ENCODE data around the gene RSPH6A.

DNA sequence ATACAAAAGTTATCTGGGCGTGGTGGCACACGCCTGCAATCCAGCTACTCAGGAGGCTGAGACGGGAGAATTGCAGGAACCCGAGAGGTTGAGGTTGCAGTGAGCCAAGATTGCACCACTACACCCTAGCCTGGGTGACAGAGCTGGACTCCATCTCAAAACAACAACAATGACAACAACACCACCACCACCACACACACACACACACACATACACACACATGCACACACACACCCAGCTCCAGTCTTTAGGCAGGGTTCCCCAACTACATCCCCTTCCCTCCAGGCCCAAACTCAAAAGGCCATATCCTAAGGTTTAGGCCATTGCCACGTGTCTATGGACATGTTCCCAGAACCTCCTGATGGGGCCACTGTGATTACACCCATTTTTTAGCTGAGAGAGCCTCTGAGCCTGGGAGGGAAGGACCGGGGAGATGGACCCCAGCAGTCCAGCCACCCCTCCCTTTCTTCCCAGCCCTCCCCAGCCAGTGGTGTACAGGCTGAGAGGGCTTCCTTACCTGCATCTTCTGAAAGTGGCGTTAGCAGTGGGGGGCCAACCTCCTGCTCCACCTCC lies 13.4 kb downstream of the RSPH6A start:
- TF ChIP-seq ZC3H10 (CRISPR knock-in tag; IDR thresholded peaks at IDR 0.05) (no peak), ZFP30 (CRISPR knock-in tag; IDR thresholded peaks at IDR 0.05) (no peak), SNAI2 (CRISPR knock-in tag; IDR thresholded peaks at IDR 0.05) (no peak), OSR1 (CRISPR knock-in tag; IDR thresholded peaks at IDR 0.05) (no peak), TOX (CRISPR knock-in tag; IDR thresholded peaks at IDR 0.05; ENCODE audit: borderline replicate concordance) (no peak), RARB (CRISPR knock-in tag; IDR thresholded peaks at IDR 0.05) (no peak), TCF4 (CRISPR knock-in tag; IDR thresholded peaks at IDR 0.05; ENCODE audit: borderline replicate concordance) (no peak), ARNTL (CRISPR knock-in tag; IDR thresholded peaks at IDR 0.05; ENCODE audit: borderline replicate concordance, low read depth) (no peak), ZNF565 (CRISPR knock-in tag; conservative IDR thresholded peaks at IDR 0.05; ENCODE audit: low read depth) (no peak)
- TF ChIP-seq, protein P1, sequence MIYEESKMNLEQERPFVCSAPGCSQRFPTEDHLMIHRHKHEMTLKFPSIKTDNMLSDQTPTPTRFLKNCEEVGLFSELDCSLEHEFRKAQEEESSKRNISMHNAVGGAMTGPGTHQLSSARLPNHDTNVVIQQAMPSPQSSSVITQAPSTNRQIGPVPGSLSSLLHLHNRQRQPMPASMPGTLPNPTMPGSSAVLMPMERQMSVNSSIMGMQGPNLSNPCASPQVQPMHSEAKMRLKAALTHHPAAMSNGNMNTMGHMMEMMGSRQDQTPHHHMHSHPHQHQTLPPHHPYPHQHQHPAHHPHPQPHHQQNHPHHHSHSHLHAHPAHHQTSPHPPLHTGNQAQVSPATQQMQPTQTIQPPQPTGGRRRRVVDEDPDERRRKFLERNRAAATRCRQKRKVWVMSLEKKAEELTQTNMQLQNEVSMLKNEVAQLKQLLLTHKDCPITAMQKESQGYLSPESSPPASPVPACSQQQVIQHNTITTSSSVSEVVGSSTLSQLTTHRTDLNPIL (CRISPR knock-in tag; IDR thresholded peaks at IDR 0.05; ENCODE audit: low read depth) = no peak
- TF ChIP-seq, protein P2, sequence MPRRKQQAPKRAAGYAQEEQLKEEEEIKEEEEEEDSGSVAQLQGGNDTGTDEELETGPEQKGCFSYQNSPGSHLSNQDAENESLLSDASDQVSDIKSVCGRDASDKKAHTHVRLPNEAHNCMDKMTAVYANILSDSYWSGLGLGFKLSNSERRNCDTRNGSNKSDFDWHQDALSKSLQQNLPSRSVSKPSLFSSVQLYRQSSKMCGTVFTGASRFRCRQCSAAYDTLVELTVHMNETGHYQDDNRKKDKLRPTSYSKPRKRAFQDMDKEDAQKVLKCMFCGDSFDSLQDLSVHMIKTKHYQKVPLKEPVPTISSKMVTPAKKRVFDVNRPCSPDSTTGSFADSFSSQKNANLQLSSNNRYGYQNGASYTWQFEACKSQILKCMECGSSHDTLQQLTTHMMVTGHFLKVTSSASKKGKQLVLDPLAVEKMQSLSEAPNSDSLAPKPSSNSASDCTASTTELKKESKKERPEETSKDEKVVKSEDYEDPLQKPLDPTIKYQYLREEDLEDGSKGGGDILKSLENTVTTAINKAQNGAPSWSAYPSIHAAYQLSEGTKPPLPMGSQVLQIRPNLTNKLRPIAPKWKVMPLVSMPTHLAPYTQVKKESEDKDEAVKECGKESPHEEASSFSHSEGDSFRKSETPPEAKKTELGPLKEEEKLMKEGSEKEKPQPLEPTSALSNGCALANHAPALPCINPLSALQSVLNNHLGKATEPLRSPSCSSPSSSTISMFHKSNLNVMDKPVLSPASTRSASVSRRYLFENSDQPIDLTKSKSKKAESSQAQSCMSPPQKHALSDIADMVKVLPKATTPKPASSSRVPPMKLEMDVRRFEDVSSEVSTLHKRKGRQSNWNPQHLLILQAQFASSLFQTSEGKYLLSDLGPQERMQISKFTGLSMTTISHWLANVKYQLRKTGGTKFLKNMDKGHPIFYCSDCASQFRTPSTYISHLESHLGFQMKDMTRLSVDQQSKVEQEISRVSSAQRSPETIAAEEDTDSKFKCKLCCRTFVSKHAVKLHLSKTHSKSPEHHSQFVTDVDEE (CRISPR knock-in tag; IDR thresholded peaks at IDR 0.05) = no peak
- TF ChIP-seq, protein P3, sequence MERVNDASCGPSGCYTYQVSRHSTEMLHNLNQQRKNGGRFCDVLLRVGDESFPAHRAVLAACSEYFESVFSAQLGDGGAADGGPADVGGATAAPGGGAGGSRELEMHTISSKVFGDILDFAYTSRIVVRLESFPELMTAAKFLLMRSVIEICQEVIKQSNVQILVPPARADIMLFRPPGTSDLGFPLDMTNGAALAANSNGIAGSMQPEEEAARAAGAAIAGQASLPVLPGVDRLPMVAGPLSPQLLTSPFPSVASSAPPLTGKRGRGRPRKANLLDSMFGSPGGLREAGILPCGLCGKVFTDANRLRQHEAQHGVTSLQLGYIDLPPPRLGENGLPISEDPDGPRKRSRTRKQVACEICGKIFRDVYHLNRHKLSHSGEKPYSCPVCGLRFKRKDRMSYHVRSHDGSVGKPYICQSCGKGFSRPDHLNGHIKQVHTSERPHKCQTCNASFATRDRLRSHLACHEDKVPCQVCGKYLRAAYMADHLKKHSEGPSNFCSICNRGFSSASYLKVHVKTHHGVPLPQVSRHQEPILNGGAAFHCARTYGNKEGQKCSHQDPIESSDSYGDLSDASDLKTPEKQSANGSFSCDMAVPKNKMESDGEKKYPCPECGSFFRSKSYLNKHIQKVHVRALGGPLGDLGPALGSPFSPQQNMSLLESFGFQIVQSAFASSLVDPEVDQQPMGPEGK (CRISPR knock-in tag; IDR thresholded peaks at IDR 0.05; ENCODE audit: borderline replicate concordance) = no peak
